Caco-2 (cell line): ENCODE measurements around the gene ECT2. TPM values are rescaled to one million over a fixed set of nuclear protein-coding genes. Genes with fewer than 3 reads are reported as not detected.

Experiments used
- BruUV-seq: library from RNA; stranded (reverse); fragments of 400-500 nt; replicated peaks from 2 replicates; lab custom pipeline; 2021; lab: Mats Ljungman, UMichigan
- CTCF ChIA-PET: fragments of 300-600 bp; sonication (Branson Sonifier 250); formaldehyde crosslinking; loops from one replicate; lab custom pipeline; 2022; ENCODE audit warnings: antibody characterized with exemption; lab: Charles Lee
- POLR2A ChIA-PET: fragments of 300-600 bp; sonication (Branson Sonifier 250); formaldehyde crosslinking; loops from one replicate; lab custom pipeline; 2022; ENCODE audit warnings: antibody characterized with exemption; lab: Charles Lee
- DNase-seq, 2 experiments: peaks; one replicate each; pipeline versions ENCODE4 v3.0.0 to v3.0.0-alpha.2; 2020 to 2022
- H3K27me3 ChIP-seq: replicated peaks from 2 replicates; pipeline ENCODE4 v1.6.0; 2011; ENCODE audit warnings: low read length; ENCODE audit not compliant: control insufficient read depth, insufficient read depth
- H3K36me3 ChIP-seq: 2 replicates; pipeline ENCODE4 v1.5.1; 2011; ENCODE audit warnings: low read length; ENCODE audit not compliant: control insufficient read depth, insufficient read depth
- H3K4me1 ChIP-seq: fragments of 250-450 bp; sonication (Bioruptor Pico); 2 replicates; pipeline ENCODE4 v1.5.1; 2020; ENCODE audit warnings: mild to moderate bottlenecking
- H3K4me3 ChIP-seq: 2 replicates; pipeline ENCODE4 v1.5.1; 2011; ENCODE audit warnings: low read depth, mild to moderate bottlenecking, control low read depth, low read length
- H3K9me3 ChIP-seq: fragments of 250-450 bp; sonication (Bioruptor Pico); 2 replicates; pipeline ENCODE4 v1.5.1; 2020; ENCODE audit warnings: mild to moderate bottlenecking, moderate library complexity
- H3K27ac Mint-ChIP-seq: one replicate; pipeline ENCODE4 v1.8.0; 2022; ENCODE audit warnings: mixed read lengths; ENCODE audit not compliant: unreplicated experiment
- H3K27me3 Mint-ChIP-seq: one replicate; pipeline ENCODE4 v1.8.0; 2022; ENCODE audit warnings: mixed read lengths; ENCODE audit not compliant: insufficient read depth, unreplicated experiment
- H3K36me3 Mint-ChIP-seq: one replicate; pipeline ENCODE4 v1.8.0; 2022; ENCODE audit warnings: mild to moderate bottlenecking, mixed read lengths; ENCODE audit not compliant: insufficient read depth, unreplicated experiment
- H3K4me1 Mint-ChIP-seq: one replicate; pipeline ENCODE4 v1.8.0; 2022; ENCODE audit warnings: low read depth, mixed read lengths; ENCODE audit not compliant: unreplicated experiment
- H3K4me3 Mint-ChIP-seq: one replicate; pipeline ENCODE4 v1.8.0; 2022; ENCODE audit warnings: mild to moderate bottlenecking, moderate library complexity, mixed read lengths; ENCODE audit not compliant: unreplicated experiment
- H3K9me3 Mint-ChIP-seq: one replicate; pipeline ENCODE4 v1.8.0; 2022; ENCODE audit warnings: mixed read lengths; ENCODE audit not compliant: unreplicated experiment
- intact Hi-C: fragments of 100-400 bp; cut with micrococcal nuclease; formaldehyde crosslinking; loops from one replicate; pipeline ENCODE4 v1.10.0; 2022; ENCODE audit not compliant: unreplicated experiment
- total RNA-seq: library from RNA; stranded (reverse); gene quantifications from 2 replicates; pipeline ENCODE4 v1.2.3, GENCODE V29; 2022
- TF ChIP-seq, protein P1 (sequence below), 2 experiments: fragments of 200-600 bp in 1 of 2; IDR thresholded peaks; 1 replicate in 1 of 2; 2 replicates in 1 of 2; pipeline versions ENCODE4 v1.5.1 to v1.8.0; 2011 to 2022; ENCODE audit warnings: antibody characterized with exemption in 1 of 2, control low read depth in 1 of 2, inconsistent platforms in 1 of 2, low read depth in 1 of 2, low read length in 1 of 2, mild to moderate bottlenecking in 1 of 2, moderate library complexity in 1 of 2; ENCODE audit not compliant: insufficient read depth in 1 of 2, severe bottlenecking in 1 of 2, unreplicated experiment in 1 of 2

The ECT2 gene
- total RNA-seq, 1 experiment from 2014 or later = 68.0 TPM

DNA sequence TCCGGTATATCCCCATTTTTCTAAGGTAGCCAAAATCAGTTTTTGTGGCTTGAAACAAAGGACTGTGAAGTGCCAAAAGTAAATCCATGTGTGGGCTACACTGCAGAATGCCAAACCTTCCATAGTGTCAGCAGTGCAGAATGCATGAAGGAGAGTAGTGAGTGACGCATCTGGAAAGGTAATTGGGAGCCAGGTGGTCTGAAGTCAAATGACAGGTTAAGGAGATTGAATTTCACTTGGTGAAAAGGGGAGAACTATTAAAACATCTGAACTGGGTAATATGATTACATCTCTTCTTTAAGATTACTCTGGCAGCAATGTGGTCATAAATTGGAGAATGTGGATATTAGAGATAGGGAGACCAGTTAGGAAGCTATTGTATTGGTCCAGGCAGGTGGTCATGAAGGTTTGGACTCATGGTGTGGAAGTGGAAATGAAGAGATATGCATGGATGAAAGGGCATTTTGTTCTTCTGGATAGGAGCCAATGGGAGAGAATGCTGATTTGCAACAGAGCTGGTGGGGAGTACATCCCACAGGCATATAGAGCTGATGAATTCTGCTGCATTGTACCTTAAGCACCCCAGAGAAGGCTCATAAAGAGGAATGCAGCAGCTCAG, 118.2 kb downstream of the ECT2 start:
- H3K4me3 Mint-ChIP-seq = no peak overlapping the region
- intact Hi-C loops = no loop called here
- H3K36me3 ChIP-seq = no peaks in the 10 kb centered on the region

DNA sequence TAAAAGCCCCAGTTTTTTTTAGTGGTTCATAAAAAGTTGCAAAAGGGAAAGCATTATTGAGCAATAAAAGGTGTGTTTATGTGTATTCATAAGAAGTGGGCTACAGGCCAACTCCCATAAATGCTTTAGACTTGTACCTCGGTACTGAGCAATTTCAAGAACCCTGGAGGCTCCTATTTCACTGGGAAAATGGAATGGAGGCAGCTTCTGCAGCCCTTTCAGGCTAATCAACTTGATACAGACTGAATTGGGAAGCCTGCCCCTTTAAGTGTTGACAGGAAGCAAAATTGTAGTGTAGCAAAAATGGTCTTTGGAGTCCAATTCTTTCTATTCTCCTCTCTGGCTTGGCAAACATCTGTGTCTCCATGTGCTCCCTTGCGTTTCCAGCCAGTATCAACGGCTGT, 118.8 kb downstream of the ECT2 start:
- ChIA-PET CTCF (no interaction called here), POLR2A (no interaction called here)
- no peak overlapping the region for H3K4me3 ChIP-seq
- H3K4me1 ChIP-seq = no peaks in the 10 kb centered on the region
- Mint-ChIP-seq H3K36me3 (no peaks in the 10 kb centered on the region), H3K9me3 (no peaks in the 10 kb centered on the region), H3K4me1 (no peaks in the 10 kb centered on the region), H3K27me3 (peaks cover 4% of the 10 kb centered on the region), H3K4me3 (no peak overlapping the region), H3K27ac (no peak overlapping the region)
- no peaks in the 10 kb centered on the region for H3K27me3 ChIP-seq
- intact Hi-C loops = no loop called here
- TF ChIP-seq, protein P1, sequence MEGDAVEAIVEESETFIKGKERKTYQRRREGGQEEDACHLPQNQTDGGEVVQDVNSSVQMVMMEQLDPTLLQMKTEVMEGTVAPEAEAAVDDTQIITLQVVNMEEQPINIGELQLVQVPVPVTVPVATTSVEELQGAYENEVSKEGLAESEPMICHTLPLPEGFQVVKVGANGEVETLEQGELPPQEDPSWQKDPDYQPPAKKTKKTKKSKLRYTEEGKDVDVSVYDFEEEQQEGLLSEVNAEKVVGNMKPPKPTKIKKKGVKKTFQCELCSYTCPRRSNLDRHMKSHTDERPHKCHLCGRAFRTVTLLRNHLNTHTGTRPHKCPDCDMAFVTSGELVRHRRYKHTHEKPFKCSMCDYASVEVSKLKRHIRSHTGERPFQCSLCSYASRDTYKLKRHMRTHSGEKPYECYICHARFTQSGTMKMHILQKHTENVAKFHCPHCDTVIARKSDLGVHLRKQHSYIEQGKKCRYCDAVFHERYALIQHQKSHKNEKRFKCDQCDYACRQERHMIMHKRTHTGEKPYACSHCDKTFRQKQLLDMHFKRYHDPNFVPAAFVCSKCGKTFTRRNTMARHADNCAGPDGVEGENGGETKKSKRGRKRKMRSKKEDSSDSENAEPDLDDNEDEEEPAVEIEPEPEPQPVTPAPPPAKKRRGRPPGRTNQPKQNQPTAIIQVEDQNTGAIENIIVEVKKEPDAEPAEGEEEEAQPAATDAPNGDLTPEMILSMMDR (IDR thresholded peaks at IDR 0.05; ENCODE audit: insufficient read depth in 1 of 2, low read depth in 1 of 2, low read length in 1 of 2, severe bottlenecking in 1 of 2, unreplicated experiment in 1 of 2) = no peak
- BruUV-seq = no TSS peak
- no peaks in the 10 kb centered on the region for H3K36me3 ChIP-seq
- DNase-seq = no peak
- no peaks in the 10 kb centered on the region for H3K9me3 ChIP-seq

More for the DNA sequence above, 118.2 kb downstream of the ECT2 start:
- Mint-ChIP-seq H3K27ac (no peak overlapping the region), H3K27me3 (peaks cover 4% of the 10 kb centered on the region), H3K9me3 (no peaks in the 10 kb centered on the region), H3K36me3 (no peaks in the 10 kb centered on the region), H3K4me1 (no peaks in the 10 kb centered on the region)
- Histone ChIP-seq H3K4me1 (no peaks in the 10 kb centered on the region), H3K27me3 (no peaks in the 10 kb centered on the region), H3K9me3 (no peaks in the 10 kb centered on the region), H3K4me3 (no peak overlapping the region)
- ChIA-PET CTCF (no interaction called here), POLR2A (no interaction called here)
- DNase-seq = no peak
- BruUV-seq = no TSS peak
- TF ChIP-seq, protein P1 (IDR thresholded peaks at IDR 0.05; ENCODE audit: insufficient read depth in 1 of 2, low read depth in 1 of 2, low read length in 1 of 2, severe bottlenecking in 1 of 2, unreplicated experiment in 1 of 2) = no peak

DNA sequence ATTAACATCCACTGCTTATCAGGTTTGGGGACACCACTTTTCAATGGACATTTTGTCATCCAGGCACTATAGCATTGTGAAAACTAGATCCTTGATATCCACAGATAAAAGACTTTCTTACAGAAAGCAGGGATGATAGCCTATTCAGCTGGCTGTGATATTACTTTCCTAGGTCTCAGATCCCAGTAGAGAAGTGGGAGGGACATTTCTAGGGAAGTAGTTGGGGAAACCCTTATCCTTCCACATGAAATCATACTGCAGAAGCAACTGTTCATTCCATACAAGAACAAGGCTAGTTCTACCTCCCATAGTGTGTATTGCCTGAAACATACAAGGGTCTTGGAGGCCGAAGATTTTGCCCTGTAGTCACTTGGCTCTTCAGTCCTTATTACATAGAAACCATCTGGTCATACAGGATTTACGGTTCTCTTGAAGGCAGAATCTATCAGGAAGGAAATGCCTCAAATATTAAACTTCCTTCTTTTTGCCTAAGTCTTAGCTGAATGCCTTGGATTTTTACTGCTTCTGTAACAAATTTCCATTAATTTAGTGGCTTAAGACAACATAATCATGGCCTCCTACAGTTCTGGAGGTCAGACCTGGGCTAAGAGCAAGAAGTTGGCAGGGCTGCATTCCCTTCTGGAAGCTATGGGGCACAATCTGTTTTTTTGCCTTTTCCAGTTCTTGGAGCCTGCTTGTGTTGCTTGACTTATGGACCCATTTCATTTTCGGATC, 119.4 kb downstream of the ECT2 start:
- Histone ChIP-seq H3K4me3 (no peak overlapping the region), H3K27me3 (no peaks in the 10 kb centered on the region), H3K9me3 (no peaks in the 10 kb centered on the region), H3K4me1 (no peaks in the 10 kb centered on the region), H3K36me3 (no peaks in the 10 kb centered on the region)
- no peak overlapping the region for H3K27ac Mint-ChIP-seq
- no peaks in the 10 kb centered on the region for H3K36me3 Mint-ChIP-seq
- CTCF ChIA-PET = no interaction called here
- POLR2A ChIA-PET = no interaction called here
- peaks cover 4% of the 10 kb centered on the region for H3K27me3 Mint-ChIP-seq
- intact Hi-C loops = no loop called here
- DNase-seq = no peak
- H3K4me3 Mint-ChIP-seq = no peak overlapping the region
- TF ChIP-seq, protein P1 (IDR thresholded peaks at IDR 0.05; ENCODE audit: insufficient read depth in 1 of 2, low read depth in 1 of 2, low read length in 1 of 2, severe bottlenecking in 1 of 2, unreplicated experiment in 1 of 2) = no peak
- no peaks in the 10 kb centered on the region for H3K9me3 Mint-ChIP-seq
- no peaks in the 10 kb centered on the region for H3K4me1 Mint-ChIP-seq
- no TSS peak for BruUV-seq

Other genes with a start within 250 kb of the ECT2 start
- not detected in 2 replicates for gene TNFSF10, start 227.3 kb upstream of the ECT2 start, total RNA-seq
- gene NCEH1, start 39.7 kb upstream of the ECT2 start, total RNA-seq = 10.1 and 15.7 TPM in 2 replicates